ENCODE data around the gene C2orf81.

Gene C2orf81

GRCh38 chr2:74371421-74371820 is 50.0 kb downstream of the C2orf81 start:
- no peak for DNase-seq (ENCODE audit: extremely low read depth, low read depth)
- no peak for TF ChIP-seq CTCF (IDR thresholded peaks at IDR 0.05; ENCODE audit: low read depth, low read length)

- no peak for TF ChIP-seq CTCF (IDR thresholded peaks at IDR 0.05; ENCODE audit: low read depth, low read length)
- no peak for DNase-seq (ENCODE audit: extremely low read depth, low read depth)
Measured at GRCh38 chr2:74369976-74370375, 51.4 kb downstream of the C2orf81 start.

GRCh38 chr2:74368499-74368898 is 52.9 kb downstream of the C2orf81 start:
- TF ChIP-seq CTCF (IDR thresholded peaks at IDR 0.05; ENCODE audit: low read depth, low read length) = no peak
- no peak for DNase-seq (ENCODE audit: extremely low read depth, low read depth)

GRCh38 chr2:74367789-74368188 is 53.6 kb downstream of the C2orf81 start:
- DNase-seq (ENCODE audit: extremely low read depth, low read depth) = no peak
- no peak for TF ChIP-seq CTCF (IDR thresholded peaks at IDR 0.05; ENCODE audit: low read depth, low read length)

GRCh38 chr2:74366036-74366435 is 55.4 kb downstream of the C2orf81 start:
- no peak for DNase-seq (ENCODE audit: extremely low read depth, low read depth)
- TF ChIP-seq CTCF (IDR thresholded peaks at IDR 0.05; ENCODE audit: low read depth, low read length) = no peak

- no peak for DNase-seq (ENCODE audit: extremely low read depth, low read depth)
- no peak for TF ChIP-seq CTCF (IDR thresholded peaks at IDR 0.05; ENCODE audit: low read depth, low read length)
Measured at GRCh38 chr2:74364533-74365505, 56.6 kb downstream of the C2orf81 start.

Measured in AG09319 (cell line).